Measurements from ENCODE around the gene ACAP3.

The ACAP3 gene

DNA sequence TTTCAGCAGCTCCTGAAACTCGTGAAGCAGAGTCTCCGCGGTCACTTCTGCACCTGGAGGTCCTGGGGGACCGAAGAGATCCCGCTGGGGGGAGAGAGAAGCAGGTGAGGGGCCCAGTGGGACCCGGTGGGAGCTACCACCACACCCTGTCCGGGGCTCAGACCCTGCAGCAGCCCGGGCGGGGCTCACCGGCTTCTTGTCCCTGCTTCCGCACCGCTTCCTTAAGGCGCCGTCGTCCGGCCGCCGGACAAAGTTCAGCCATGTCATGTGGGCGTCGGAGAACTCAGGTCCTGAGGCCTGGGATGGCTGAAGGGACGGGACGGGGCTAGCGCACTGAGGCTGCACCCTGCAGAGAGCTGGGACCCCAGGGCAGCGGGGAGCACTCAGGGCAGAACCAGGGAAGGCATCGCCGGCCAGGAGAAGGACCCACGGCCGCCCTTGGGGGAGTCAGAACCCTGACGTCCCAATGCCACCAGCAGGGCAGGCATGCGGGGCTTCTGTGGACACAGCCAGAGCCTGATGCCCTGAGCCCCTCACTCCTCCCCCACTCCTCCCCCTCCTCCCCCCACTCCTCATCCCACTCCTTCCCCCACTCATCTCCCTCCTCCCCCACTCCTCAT, 63.4 kb downstream of the ACAP3 start:
- no peak for DNase-seq (ENCODE audit: low spot score)

GRCh38 chr1:1243807-1244191, 63.9 kb downstream of the ACAP3 start:
- no peak for DNase-seq (ENCODE audit: low spot score)

- DNase-seq (ENCODE audit: low spot score): no peak
Observed at GRCh38 chr1:1243266-1243660, 64.5 kb downstream of the ACAP3 start.

- DNase-seq (ENCODE audit: low spot score): no peak
Observed at GRCh38 chr1:1242461-1243265, 65.1 kb downstream of the ACAP3 start.

Measured in pons (tissue), 1 donor.